ENCODE measurements around the gene CCDC85B.
"Not testable (repeated sequence)": the region's sequence is repeated elsewhere in the genome, so short reads cannot be mapped to it uniquely, and the experiment has no call there.

The CCDC85B gene

GRCh38 chr11:65885808-65886536, 4.5 kb upstream of the CCDC85B start:
- in situ Hi-C loops (cut with MboI; ENCODE audit: low sequenced_read_pairs): no loop called here

DNA sequence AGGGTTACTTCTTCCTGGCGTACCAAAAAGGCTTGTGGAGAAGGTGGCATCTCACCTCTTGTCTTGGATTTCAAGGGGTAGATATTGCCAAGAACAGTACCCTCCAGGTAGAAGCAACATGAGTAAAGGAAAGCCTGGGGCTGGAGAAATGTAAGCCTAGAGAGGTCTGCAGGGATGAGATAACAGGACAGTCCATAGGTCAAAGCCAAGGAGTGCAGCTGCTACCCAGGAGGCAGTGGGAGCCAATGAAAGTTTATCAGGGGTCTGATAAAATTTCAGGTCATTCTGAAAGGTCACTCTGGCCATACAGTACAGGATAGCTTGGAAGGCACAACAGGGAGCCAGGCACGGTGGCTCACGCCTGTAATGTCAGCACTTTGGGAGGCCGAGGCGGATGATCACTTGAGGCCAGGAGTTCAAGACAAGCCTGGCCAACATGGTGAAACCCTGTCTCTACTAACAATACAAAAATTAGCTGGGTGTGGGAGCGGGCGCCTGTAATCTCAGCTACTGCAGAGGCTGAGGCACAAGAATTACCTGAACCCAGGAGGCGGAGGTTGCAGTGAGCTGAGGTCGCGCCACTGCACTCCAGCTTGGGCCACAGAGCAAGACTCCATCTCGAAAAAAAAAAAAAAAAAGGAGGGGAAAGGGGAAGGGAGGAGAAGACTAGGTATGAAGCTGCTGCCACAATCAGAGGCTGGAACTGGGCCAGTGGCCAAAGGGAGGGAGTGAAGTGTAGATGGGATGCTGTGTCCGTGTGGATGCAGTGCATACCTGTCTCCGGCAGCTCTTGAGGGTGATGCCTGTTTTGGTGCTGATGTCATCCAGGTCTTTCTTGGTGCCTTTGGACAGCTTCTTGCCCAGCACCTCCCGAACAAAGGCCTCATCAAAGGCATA, 3.4 kb upstream of the CCDC85B start:
- in situ Hi-C loops (cut with MboI; ENCODE audit: low sequenced_read_pairs): no loop called here

DNA sequence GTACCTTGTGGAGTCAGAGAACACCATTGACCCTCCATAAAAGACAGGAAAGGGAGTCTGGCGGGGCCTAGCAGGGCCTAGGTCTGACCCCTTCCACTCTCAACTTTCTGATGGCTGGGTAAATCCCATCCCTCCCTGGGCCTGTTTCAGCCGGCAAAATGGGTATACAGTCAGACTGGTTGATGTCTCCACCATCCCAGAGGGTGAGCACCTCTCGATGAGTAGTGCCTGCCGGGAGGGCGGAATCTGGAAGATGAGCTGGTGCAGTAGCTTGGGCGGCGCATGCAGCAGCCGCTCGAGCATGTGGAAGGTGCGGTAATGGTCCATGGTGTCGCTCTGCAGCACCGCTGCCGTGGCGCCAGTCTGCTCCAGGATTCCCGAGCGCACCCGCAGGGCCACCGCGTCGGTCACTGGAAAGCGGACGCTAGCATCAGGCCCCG, 2.7 kb upstream of the CCDC85B start:
- in situ Hi-C loops (cut with MboI; ENCODE audit: low sequenced_read_pairs): no loop called here

DNA sequence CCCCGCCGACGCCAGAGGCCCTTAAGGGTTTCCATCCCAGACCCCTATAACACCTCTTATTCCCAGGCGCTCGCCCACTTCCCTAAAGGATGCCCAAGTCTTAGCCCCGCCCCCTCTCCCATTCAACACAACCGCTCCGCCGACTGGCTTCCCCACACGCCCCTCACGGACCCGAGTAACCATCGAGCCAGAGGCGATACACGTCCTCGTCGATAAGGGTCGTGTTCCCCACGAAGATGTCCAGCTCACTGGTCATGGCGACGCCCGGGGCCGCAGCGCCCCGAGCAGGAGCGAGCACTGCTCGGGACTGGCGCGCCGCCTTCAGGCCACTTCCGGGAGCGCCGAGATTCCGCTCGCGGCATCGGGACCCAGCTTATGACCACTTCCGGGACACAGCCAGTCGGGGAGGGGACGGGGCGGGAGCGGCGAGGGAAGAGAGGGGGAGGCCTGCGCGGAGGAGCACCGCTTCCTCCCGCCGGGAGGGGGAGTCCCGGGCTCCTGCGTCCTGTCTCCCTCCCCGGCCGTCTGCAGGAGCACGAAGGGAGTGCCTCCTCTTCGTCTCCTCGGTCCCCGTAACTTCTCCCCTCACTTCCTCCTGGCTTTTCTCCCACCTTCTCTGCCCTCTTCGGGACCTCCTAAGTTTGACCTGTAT, 2.2 kb upstream of the CCDC85B start, which contains the start of gene FIBP:
Gene FIBP (minus strand): TSS at position 309 of the 652 bp plus-strand sequence. CDS start 53 bp downstream, at position 256.
- in situ Hi-C loops (cut with MboI; ENCODE audit: low sequenced_read_pairs): no loop called here

- in situ Hi-C loops (cut with MboI; ENCODE audit: low sequenced_read_pairs): no loop called here
These were observed 1.0 kb downstream of the CCDC85B start for GRCh38 chr11:65891219-65892136.

- in situ Hi-C loops (cut with MboI; ENCODE audit: low sequenced_read_pairs): not testable (repeated sequence)
These were observed 1.7 kb downstream of the CCDC85B start for GRCh38 chr11:65892137-65892540.

- in situ Hi-C loops (cut with MboI; ENCODE audit: low sequenced_read_pairs): no loop called here
These were observed 2.3 kb downstream of the CCDC85B start for GRCh38 chr11:65892661-65893317.

DNA sequence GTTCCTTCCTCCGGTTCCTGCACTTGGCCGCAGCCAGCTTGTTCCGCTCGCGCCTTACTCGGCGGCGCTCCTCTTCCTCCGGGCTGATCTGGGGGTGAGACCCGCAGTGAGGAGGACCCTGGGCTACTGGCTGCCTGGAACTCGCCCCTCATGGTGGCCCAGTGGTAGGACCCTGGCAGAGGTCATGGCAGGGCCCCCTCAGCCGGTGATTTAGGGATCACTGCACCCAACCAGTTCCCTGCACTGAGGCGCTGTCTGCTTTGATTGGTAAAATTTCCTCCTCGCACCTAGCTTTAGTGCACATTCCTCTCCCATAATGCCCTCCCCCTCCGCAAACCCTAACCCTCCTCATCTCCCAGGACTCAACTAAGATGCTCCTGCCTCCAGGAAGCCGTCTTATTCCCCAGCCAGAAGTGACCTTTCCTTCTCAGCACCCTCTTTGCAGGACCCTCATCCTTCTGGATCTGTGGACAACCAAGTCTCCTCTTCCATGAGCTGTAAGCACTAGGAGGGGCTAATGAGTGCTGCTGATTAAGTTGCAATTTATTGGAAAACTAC, 3.6 kb downstream of the CCDC85B start:
- in situ Hi-C loops (cut with MboI; ENCODE audit: low sequenced_read_pairs): no loop called here

- in situ Hi-C loops (cut with MboI; ENCODE audit: low sequenced_read_pairs): no loop called here
These were observed 5.1 kb downstream of the CCDC85B start for GRCh38 chr11:65895482-65895981.

GRCh38 chr11:65896034-65896999, 5.8 kb downstream of the CCDC85B start:
- in situ Hi-C loops (cut with MboI; ENCODE audit: low sequenced_read_pairs): no loop called here

- in situ Hi-C loops (cut with MboI; ENCODE audit: low sequenced_read_pairs): no loop called here
These were observed 6.6 kb downstream of the CCDC85B start for GRCh38 chr11:65897020-65897471.

GRCh38 chr11:65898656-65899355, 8.3 kb downstream of the CCDC85B start:
- in situ Hi-C loops (cut with MboI; ENCODE audit: low sequenced_read_pairs): no loop called here

DNA sequence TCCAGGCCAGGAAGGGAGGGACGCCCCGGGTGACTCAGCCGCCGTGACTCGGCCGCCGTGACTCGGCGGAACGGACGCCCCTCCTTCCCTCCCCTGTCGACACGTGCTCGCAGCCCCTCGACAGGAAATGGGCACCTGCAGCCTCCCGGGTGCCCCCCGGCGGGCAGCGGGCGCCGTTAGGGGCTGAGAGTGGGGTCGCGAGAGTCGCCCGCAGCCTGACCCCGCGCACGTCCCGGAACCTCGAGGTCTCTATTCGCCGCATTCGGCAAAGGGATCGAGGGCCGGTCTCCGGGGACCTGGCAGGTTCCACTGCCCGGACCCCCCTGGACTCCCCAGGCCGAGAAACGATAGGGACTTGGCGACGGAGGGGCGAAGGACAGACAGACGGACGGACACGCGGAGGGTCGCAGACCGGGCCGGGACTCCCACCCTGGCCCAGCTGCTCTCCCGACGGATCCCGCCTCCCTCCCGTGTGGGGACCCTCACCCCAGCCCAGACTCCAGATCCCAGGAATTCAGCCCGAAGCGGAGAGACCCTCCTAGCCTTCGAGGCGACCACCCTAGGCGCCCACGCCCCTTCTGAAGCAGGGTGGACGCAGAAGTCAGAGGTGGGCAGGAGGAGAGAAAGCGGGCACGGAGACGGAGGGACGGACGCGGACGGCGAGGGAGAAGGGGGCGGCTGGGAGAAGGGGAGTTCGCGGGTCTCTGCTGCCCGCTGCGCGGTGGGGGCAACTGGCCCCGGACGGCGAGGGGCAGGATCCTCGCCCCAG, 9.1 kb downstream of the CCDC85B start:
- in situ Hi-C loops (cut with MboI; ENCODE audit: low sequenced_read_pairs): no loop called here

DNA sequence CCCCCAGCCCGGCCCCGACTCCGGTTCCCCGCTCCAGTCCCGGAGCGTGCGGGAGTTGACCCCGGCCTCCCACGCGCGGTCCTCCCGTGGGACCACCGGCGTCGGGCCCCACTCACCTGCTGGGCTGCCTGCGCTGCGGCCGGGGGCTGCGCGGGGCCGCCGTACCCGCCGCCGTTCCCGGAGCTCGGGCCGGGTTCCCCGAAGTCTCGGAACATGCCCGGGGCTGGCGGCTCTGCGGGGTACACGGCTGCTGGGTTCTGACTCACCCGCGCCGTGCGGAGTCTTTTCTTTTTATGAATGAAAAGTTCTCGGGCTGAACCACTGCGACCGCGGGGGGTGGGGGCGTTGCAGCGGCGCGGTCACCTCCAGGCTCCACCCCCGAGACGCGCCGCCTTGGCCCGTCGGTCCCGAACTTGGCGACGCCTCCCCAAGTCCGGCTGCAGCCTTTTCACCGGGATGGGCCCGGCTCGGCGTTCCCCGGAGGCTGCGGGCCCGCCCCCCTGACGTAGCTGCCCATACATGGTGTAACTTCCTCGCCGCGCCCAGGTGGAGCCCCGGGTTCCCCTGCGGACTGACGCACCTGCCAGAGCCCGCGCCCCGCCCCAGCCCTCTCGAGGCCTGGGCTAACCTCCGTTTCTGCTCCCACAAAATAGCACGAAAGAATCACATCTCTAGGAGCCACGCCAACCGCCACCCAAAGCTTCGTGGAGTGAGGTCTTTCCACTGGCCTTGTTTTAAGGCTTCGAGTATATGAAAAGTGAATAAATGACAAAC, 9.8 kb downstream of the CCDC85B start, which contains the start of gene FOSL1:
Gene FOSL1 (minus strand): TSS at position 264 of the 774 bp plus-strand sequence. CDS start 49 bp downstream, at position 215.
- in situ Hi-C loops (cut with MboI; ENCODE audit: low sequenced_read_pairs): no loop called here

DNA sequence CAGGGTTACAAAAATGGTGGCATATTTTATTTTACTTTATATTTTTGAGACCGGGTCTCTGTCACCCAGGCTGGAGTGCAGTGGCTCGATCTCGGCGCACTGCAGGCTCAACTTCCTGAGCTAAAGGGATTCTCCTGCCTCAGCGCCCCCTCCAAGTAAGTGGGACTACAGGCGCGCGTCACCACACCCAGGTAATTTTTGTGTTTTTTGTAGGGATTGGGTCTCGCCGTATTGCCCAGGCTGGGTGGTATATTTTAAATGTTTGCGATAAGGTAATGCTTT, 10.4 kb downstream of the CCDC85B start:
- in situ Hi-C loops (cut with MboI; ENCODE audit: low sequenced_read_pairs): no loop called here

- in situ Hi-C loops (cut with MboI; ENCODE audit: low sequenced_read_pairs): no loop called here
These were observed 12.6 kb downstream of the CCDC85B start for GRCh38 chr11:65903068-65903481.
